Panc1 (cell line): Measurements from ENCODE around the gene UBQLN4.

Experiments used
- CTCF ChIP-seq: fragments of 450-650 bp; IDR thresholded peaks from 2 replicates; pipeline ENCODE4 v1.5.1; 2017; ENCODE audit warnings: mild to moderate bottlenecking
- POLR2AphosphoS5 ChIP-seq: IDR thresholded peaks from 2 replicates; pipeline ENCODE4 v1.6.1; 2012; ENCODE audit warnings: mild to moderate bottlenecking, low read depth, low read length, moderate library complexity
- TCF7L2 ChIP-seq: IDR thresholded peaks from 2 replicates; pipeline ENCODE4 v1.6.1; 2011; ENCODE audit warnings: mild to moderate bottlenecking, low read depth, low read length, inconsistent platforms

GRCh38 chr1:156009404-156009803 lies 44.2 kb downstream of the UBQLN4 start:
- TF ChIP-seq CTCF = no peak
- no peak for TF ChIP-seq POLR2AphosphoS5
- no peak for TF ChIP-seq TCF7L2
